Activated naive CD4-positive, alpha-beta T cell treated with Interleukin-2 at 50 U/mL for 16 hours (primary cell): ENCODE measurements around the gene IQCF5.
"Not testable (repeated sequence)": the region's sequence is repeated elsewhere in the genome, so short reads cannot be mapped to it uniquely, and the experiment has no call there.

Source experiments
- DNase-seq: peaks from one replicate; pipeline ENCODE4 v3.0.0-alpha.2; 2020

Gene IQCF5

GRCh38 chr3:51875501-51875900 is at the start of gene IQCF5:
Gene IQCF5, minus strand, starts transcription at chr3:51875601. Its CDS starts 70 bp downstream, at chr3:51875531.
- DNase-seq = no peak

- no peak for DNase-seq
Measured at GRCh38 chr3:51921081-51921578, 45.7 kb upstream of the IQCF5 start.

- DNase-seq = no peak
Measured at GRCh38 chr3:51916418-51916817, 41.0 kb upstream of the IQCF5 start.

- no peak for DNase-seq
Measured at GRCh38 chr3:51908026-51908425, 32.6 kb upstream of the IQCF5 start.

GRCh38 chr3:51904034-51904823 is 28.8 kb upstream of the IQCF5 start:
- DNase-seq = no peak

- peak; percentile 62 for DNase-seq
Measured at GRCh38 chr3:51902361-51902760, 27.0 kb upstream of the IQCF5 start.

GRCh38 chr3:51900043-51900442 is 24.6 kb upstream of the IQCF5 start:
- DNase-seq = not testable (repeated sequence)

GRCh38 chr3:51897391-51897790 is 22.0 kb upstream of the IQCF5 start:
- no peak for DNase-seq

- DNase-seq = no peak
Measured at GRCh38 chr3:51896607-51897305, 21.4 kb upstream of the IQCF5 start.

- no peak for DNase-seq
Measured at GRCh38 chr3:51894939-51895338, 19.5 kb upstream of the IQCF5 start.

- DNase-seq = no peak
Measured at GRCh38 chr3:51894391-51894790, 19.0 kb upstream of the IQCF5 start.

GRCh38 chr3:51891242-51892039 is 16.0 kb upstream of the IQCF5 start:
- no peak for DNase-seq

- DNase-seq = no peak
Measured at GRCh38 chr3:51888463-51889105, 13.2 kb upstream of the IQCF5 start.

- no peak for DNase-seq
Measured at GRCh38 chr3:51887620-51888019, 12.2 kb upstream of the IQCF5 start.

GRCh38 chr3:51886447-51886846 is 11.0 kb upstream of the IQCF5 start:
- no peak for DNase-seq

GRCh38 chr3:51879937-51880336 is 4.5 kb upstream of the IQCF5 start:
- no peak for DNase-seq

GRCh38 chr3:51876186-51876585 is 785 bp upstream of the IQCF5 start:
- DNase-seq = no peak

GRCh38 chr3:51874889-51875288 is 512 bp downstream of the IQCF5 start:
- no peak for DNase-seq

- DNase-seq = no peak
Measured at GRCh38 chr3:51874411-51874810, 990 bp downstream of the IQCF5 start.

- no peak for DNase-seq
Measured at GRCh38 chr3:51873876-51874275, 1.5 kb downstream of the IQCF5 start.

GRCh38 chr3:51873253-51873766 is 2.1 kb downstream of the IQCF5 start:
- no peak for DNase-seq

- no peak for DNase-seq
Measured at GRCh38 chr3:51869304-51869703, 6.1 kb downstream of the IQCF5 start.

- not testable (repeated sequence) for DNase-seq
Measured at GRCh38 chr3:51868896-51869295, 6.5 kb downstream of the IQCF5 start.
